HG03575 (cell line): ENCODE measurements around the gene SLC25A13.
A peak's percentile ranks its signal among the peaks of the same experiment; 100 is the strongest.
"Not testable (repeated sequence)": the region's sequence is repeated elsewhere in the genome, so short reads cannot be mapped to it uniquely, and the experiment has no call there.

Experiments
- ATAC-seq: cut with Tn5 transposase; IDR thresholded peaks from one replicate; pipeline ENCODE4 v1.9.1; 2021; ENCODE audit not compliant: unreplicated experiment, insufficient number of reproducible peaks, low FRiP score; ENCODE audit errors: extremely low read depth

The SLC25A13 gene

DNA sequence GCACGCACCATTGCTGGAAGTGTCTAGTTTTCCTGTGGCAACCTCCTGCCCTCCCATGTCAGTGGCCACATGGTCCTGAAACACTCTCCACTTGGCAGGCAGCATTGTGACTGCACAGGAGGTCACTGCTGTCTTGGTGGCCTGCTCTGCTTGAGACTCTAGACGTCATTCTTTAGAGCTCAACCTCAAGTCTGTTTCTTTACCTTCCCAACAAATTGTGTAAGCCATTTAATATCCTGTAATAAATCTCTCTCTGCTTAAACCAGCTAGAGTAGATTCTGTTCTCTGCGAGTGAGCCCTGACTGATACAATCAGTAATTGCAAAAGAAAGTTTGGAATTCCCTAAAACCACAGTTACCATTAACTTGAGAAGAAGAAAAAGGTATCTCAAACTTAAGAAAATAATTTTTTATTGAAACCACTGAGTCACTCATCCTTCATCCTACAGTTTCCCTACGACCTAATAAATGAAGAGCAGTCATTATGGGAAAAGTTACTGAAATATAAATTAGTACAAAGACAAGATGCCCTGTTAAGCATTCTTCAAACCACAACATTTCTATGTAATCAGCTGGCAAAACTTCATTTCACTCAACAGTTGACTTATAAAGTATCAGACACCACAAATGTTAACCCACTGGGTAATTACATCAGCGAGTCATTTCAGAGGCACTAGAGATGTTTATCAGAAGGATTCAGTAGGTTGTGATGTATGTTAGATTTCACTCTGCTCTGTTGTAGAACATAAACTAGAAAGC is 18.0 kb downstream of the SLC25A13 start:
- ATAC-seq, result no peak

DNA sequence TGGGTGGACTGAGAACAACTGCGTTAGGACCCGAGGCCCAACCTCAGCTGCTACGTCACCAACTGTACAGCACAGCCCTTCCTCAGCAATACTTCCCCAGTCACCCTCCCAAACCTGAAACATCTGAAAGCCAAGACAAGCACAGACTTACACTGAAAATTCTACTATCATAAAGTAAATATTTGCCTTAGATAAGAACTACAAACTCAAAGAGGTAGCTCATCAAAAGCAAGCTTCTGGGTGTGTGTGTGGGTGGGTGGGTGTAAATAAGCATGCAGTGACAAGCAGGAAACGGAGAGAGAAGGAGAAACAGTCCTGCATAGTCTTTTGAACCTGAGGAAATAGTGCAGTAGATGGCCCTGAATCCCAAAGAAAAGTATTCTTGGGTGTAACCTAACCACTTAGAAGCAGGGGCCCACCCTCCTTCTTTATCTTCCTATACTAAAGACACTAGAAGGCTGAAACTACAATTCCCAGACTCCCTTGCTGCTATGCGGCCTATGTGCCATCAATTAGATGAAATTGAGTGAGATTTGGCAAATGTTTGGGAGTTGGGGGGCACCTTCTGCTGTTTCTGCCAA is 18.7 kb downstream of the SLC25A13 start:
- no peak for ATAC-seq

DNA sequence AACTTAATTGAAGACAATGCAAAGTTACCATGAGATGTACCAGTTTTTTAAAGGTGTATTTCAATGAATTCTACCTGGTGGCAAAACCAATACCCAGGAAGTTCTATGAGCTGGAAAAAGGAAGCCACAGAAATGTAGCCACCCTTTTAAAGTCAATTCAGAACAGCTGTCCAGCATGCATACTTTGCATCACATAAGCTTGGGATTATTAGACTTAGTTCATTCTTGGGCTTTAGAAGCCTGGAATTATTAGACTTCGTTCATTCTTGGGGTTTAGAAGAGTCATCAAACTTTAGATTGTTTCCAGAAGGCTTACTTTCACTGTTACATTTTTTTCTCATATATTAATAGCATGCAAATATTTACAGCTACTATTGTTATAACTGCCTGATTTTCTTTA is 20.9 kb downstream of the SLC25A13 start:
- ATAC-seq, result no peak

DNA sequence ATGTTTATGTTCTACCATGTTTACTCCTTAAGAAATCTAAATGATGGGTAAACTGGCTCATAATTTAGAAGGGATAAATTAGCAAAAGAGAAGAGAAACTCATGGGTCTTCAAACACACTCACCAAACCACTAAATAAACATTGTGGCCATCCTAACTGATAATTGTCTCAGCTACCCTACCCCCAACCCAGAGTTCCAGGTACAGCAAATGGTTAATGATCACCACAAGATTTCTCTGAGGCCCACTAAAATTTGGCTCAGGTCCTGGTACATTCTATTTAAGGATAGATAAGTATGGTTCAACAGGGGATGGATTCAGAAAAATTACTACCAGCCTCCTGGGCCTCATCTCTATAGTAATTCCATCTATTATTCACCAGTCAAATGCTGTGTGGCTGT is 21.4 kb downstream of the SLC25A13 start:
- ATAC-seq, result no peak

DNA sequence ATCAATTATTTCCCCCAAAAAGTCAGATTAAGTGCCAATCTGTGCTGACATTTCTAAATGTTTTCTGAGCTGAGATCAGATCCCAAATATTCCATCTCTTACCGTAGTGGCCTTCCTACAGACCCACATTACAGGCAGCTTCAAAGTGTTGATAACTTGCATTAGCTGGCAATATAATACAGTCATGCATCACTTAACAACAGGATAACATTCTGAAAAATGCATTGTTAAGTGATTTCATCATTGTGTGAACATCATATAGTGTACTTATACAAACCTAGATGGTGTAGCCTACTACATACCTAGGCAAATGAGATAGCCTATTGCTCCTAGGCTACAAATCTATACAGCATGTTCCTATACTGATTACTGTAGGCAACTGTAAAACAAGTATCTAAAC is 22.4 kb downstream of the SLC25A13 start:
- ATAC-seq, result no peak

DNA sequence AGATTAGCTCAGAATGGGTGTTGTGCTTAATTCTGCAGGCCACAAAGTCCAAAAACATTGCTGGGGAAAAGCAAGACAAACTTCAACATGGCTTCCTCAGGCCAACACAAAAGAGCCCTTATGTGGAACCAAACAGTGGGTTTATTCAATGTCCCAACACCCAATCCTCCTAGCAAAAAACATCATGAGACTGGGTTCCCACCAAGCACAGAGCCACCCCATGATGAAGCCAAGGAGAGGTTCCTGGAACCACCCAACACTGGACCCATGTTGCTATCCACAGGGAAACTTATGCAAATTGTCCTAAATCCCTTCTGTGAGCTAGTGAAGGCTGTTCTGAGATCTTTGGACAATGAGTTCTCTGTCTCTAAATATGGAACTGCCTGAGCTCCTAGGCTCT is 24.0 kb downstream of the SLC25A13 start:
- no peak for ATAC-seq

DNA sequence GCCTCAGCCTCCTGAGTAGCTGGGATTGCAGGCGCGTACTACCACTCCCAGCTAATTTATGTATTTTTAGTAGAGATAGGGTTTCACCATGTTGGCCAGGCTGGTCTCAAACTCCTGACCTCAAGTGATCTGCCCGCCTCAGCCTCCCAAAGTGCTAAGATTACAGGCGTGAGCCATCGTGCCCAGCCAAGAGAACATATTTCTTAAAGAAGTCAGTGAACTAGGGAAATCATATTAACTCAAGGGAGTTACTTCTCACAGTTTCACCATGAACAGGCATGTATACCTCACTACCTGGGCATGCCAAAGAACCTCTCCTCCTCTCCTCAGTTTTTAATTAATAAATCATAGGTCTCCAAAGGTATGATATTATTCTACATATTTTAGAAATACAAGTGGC is 24.5 kb downstream of the SLC25A13 start:
- not testable (repeated sequence) for ATAC-seq

DNA sequence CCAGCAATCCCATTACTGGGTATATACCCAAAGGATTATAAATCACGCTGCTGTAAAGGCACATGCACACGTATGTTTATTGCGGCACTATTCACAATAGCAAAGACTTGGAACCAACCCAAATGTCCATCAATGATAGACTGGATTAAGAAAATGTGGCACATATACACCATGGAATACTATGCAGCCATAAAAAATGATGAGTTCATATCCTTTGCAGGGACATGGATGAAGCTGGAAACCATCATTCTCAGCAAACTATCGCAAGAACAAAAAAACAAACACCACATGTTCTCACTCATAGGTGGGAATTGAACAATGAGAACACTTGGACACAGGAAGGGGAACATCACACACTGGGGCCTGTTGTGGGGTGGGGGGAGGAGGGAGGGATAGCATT is 28.0 kb downstream of the SLC25A13 start:
- ATAC-seq, result not testable (repeated sequence)

DNA sequence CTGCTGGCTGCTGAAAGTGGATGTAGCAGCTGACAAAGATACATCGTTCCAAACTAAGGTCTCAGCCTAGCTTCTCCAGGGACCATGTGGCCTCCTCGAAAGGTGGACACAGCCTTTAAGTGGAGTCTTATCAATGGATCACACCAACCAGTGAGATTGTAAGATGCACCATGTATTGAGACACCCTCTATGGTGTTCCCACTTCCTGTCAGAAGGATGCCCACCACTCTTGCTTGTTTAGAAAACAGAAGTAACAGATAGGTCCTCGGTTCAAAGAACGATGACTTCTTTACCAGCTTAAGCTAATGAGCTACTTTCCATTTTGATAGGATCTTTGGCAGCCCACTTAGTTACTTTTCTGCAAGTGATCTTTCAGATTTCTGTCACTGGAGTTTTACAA is 34.3 kb downstream of the SLC25A13 start:
- no peak for ATAC-seq

DNA sequence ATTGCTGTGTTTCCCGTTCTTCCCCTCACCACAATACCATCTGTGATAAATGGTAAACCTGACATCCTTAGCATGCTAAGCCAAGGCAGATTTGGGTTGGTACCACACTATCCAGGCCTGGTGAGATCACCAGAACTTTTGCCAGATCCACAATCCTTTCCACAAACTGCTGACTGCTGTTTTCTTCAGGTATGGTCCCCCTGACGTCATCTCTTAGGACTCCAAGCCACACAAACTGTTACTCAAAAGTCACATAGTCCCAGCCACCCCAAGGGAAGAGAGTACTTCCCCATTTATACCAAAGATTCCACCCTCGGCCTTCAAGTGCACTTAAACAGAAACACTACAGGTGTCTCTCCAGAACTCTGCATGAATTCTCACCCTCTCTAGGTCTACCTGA is 34.8 kb downstream of the SLC25A13 start:
- ATAC-seq, result no peak

DNA sequence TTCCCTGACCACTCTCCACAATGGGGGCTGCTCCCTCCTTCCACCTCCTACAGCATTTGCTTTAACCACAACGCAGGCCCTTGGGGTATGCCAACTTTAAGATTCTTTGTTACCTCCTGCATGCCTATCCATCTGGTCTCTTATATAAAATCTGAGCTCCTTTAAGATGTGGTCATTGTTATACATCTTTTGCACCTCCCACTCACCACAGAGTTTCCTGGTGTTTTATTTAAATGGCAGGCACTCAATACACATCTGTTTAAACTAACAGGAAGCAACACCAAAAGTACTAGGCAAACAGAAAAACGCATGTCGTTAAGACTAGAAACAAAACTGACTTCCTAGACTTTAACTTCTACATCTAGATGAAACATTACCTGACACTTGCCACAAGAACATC is 36.3 kb downstream of the SLC25A13 start:
- ATAC-seq, result no peak

DNA sequence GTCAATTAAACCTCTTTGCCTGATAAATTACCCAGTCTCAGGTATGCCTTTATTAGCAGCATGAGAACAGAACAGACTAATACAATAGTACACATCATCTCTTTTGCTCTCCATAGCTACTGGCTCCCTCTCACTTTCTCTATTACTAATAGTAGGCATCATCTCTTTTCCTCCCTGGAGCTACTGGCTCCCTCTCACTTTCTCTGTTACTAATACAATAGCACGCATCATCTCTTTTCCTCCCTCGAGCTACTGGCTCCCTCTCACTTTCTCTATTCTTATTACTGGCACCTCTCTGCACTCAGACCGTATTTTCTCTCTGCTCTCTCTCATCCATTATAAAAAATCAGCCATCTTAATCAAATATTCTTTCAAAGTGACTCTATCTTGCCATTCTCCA is 37.1 kb downstream of the SLC25A13 start:
- ATAC-seq, result peak; percentile 50

DNA sequence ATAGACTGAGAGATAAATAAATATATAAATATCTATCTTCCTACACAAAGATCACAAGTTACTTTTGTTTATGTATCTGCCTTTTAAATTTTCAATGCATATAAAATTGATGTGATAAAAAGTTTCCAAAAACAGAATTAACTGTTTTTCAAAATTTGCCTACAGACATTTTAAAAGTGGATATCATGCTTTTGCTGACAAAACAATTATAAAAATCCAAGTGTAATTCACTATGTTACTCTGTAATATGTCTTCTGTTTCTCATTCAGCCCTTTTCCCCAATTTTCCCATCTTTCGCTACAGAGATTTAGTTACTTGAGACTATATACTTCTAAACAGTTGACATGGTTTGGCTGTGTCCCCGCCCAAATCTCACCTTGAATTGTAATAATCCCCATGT is 37.7 kb downstream of the SLC25A13 start:
- no peak for ATAC-seq

DNA sequence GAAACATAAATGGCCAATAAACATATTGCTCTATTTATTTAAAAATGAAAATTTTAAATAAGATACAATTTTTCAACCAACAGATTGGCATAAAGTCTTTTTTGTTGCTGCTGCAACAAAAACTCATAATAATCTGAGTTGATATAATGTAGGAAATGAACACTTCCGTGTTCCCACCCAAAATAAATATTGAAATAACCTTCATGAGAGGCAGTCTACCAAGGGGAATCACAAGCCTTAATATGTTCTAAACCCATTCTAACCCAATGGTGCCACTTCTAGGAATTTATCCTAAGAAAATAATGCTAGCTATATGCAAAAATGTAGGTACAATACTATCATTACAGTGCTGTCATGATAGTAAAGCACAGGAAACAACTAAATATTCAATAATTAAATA is 39.1 kb downstream of the SLC25A13 start:
- no peak for ATAC-seq

DNA sequence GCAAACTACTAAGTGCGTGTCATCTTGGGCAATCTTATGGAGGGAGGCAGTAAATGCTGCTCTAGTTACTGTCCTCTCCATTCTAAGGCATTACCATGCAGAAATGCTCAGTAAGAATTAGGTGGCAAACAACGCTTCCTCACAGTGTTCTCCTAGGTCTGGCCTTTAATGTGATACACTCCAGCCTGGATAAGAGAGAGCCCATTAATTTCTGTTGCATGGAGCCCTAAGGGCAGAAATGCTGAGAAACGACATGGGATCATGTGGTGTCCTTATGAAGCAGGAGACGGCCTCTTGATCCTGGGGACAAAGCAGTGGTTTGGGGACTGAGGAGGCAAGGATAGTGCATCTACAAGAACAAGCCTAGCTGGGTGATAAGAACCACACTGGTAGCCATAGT is 44.0 kb downstream of the SLC25A13 start:
- no peak for ATAC-seq

DNA sequence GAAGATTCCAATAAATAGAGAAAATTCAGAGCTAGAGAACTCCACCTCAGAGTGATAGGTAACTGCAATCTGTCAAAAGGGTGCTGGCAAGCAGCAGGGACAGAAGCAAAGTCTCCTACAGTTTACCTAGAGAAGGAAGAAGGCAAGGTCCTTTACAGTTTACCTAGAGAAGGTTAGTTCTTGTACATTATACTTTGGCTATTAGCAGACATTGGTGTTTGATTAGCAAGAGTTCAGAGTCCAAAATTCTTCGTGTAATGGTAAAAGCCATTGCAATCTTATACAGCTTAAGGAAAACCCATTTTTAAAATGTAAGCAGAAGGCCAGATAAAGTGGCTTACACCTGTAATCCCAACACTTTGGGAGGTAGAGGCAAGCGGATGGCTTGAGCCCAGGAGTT is 45.9 kb downstream of the SLC25A13 start:
- ATAC-seq, result no peak

DNA sequence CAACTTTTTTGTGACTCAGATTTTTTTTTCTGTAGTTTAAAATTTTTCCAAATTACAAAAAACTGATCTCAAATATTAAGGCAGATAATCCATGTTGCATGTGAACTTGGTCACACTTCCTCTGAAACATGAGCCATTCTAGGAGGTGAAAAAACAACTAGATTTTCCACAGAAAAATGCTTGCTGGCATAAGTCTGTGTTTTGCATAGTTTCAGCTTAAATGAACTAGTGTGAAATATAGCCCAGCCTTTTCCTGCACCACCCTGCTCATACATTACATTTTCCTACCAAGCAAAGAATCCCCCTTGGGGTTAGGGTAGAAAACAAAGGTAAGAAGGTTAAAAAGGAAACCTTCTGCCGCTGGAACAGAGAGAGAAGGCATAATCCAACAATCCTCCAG is 48.2 kb downstream of the SLC25A13 start:
- ATAC-seq, result no peak

DNA sequence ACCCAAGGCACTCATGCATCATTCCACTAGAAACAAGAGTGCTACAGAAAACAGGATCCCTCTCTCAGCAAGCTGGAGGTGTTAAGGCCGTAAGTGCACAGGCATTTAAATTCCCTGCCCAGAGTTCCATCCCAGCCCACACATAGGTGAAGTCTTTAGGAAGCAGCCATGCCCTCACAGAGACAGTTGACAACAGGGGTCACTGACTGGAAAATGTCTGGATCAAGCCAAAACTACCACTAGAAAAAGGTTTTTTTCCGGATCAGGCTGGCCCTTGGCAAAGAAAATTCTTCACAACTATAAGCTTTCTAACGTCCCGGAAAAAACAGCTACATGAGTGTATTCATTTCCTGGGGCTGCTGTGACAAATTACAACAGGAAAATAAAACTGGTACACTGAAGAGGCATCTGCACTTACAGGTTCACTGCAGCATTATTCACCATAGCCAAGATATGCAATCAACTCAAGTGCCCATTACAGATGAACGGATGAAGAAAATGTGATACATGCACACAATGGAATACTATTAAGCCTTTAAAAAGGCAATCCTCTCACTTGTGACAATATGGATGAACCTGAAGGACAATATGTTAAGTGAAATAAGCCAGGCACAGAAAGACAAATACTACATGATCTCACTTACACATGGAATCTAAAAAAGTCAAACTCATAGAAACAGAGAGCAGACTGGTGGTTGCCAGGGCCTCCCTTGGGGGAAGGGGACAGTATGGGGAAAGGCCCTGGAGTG is 52.5 kb downstream of the SLC25A13 start:
- no peak for ATAC-seq

DNA sequence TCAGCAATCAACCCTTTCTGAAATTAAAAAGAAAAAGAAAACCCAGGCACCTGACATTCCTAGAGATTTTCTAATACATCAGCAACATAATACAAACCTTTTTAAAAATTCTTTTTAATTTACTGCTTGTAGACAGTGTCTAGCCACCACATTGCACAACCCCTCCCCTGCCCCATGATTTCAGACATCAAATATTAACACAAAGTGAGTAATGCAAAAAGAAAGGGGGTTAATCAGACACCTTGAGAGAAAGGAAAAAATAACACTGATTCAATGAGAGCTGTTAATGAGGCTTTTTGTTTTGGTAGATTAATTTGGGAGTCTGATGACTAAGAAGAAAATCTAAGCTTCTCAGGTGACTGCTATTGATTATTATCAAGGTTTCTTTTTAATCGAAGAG is 55.3 kb downstream of the SLC25A13 start:
- ATAC-seq, result no peak

DNA sequence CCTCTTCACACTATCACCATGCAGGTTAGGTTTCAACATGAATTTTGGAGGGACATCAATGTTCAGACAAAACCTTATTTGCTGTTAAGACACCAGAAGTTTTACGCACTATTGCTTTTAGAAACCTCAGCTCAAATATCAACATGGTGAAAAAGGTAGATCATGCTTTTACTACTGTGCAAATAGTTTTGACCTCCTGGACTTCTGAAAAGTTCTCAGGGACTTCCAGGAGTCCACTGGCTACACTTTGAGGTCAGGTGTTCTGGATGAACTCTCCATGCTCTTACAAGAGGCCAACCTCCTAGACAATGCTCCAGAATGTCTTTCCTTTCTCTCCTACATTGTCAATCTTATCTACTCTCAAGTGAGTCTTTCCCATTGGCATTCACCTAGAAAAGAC is 55.9 kb downstream of the SLC25A13 start:
- ATAC-seq, result no peak
